Left ventricle myocardium inferior (tissue), 1 donor: ENCODE data around the gene SV2C. TPM values are rescaled to one million over a fixed set of nuclear protein-coding genes. Genes with fewer than 3 reads are reported as not detected.

ENCODE experiments used
- DNase-seq: peaks from one replicate; pipeline ENCODE4 v3.0.0-alpha.2; 2020
- H3K27ac ChIP-seq: fragments of 200-600 bp; replicated peaks from 2 replicates; pipeline ENCODE4 v1.8.0; 2021
- H3K27me3 ChIP-seq: fragments of 200-600 bp; 2 replicates; pipeline ENCODE4 v1.8.0; 2021; ENCODE audit warnings: low read depth
- H3K36me3 ChIP-seq: fragments of 200-600 bp; 2 replicates; pipeline ENCODE4 v1.8.0; 2021
- H3K4me1 ChIP-seq: fragments of 200-600 bp; 2 replicates; pipeline ENCODE4 v1.8.0; 2021
- H3K4me3 ChIP-seq: fragments of 200-600 bp; 2 replicates; pipeline ENCODE4 v1.8.0; 2021; ENCODE audit warnings: mild to moderate bottlenecking, moderate library complexity
- H3K9me3 ChIP-seq: fragments of 200-600 bp; replicated peaks from 2 replicates; pipeline ENCODE4 v1.8.0; 2021
- CTCF ChIP-seq: fragments of 200-600 bp; IDR thresholded peaks from 2 replicates; pipeline ENCODE4 v1.8.0; 2021; ENCODE audit warnings: antibody characterized with exemption, mild to moderate bottlenecking, borderline replicate concordance
- intact Hi-C: fragments of 100-400 bp; cut with micrococcal nuclease; formaldehyde crosslinking; loops from one replicate; pipeline ENCODE4 v1.11.0; 2022
- total RNA-seq: library from RNA; stranded (reverse); fragmentation: NEBNext Ultra II Directional; extraction: Animal tissue kit (Norgen Biotek cat#: 25700); gene quantifications from one replicate; pipeline ENCODE4 v1.2.1, GENCODE V29; 2021
- donor health status: DM: no; HTN: yes; CAD: no; lungs with severe emphysema.

Gene SV2C
- total RNA-seq, 1 donor from 2014 or later: 0.44 TPM

- Histone ChIP-seq H3K27ac (no peak overlapping the region), H3K4me1 (no peaks in the 10 kb centered on the region), H3K4me3 (no peak overlapping the region), H3K36me3 (no peaks in the 10 kb centered on the region), H3K9me3 (no peaks in the 10 kb centered on the region), H3K27me3 (peaks cover 6% of the 10 kb centered on the region)
- no peak for TF ChIP-seq CTCF
- intact Hi-C loops: no loop called here
- DNase-seq: no peak
Observed at GRCh38 chr5:76143884-76144283, 60.7 kb downstream of the SV2C start.

GRCh38 chr5:76144513-76145274 lies 61.5 kb downstream of the SV2C start:
- Histone ChIP-seq H3K27me3 (peaks cover 6% of the 10 kb centered on the region), H3K4me3 (no peak overlapping the region), H3K36me3 (no peaks in the 10 kb centered on the region), H3K4me1 (no peaks in the 10 kb centered on the region), H3K9me3 (no peaks in the 10 kb centered on the region), H3K27ac (no peak overlapping the region)
- TF ChIP-seq CTCF: no peak
- no peak for DNase-seq
- intact Hi-C loops: no loop called here

GRCh38 chr5:76145945-76146344 lies 62.8 kb downstream of the SV2C start:
- Histone ChIP-seq H3K27ac (no peak overlapping the region), H3K27me3 (peaks cover 3% of the 10 kb centered on the region), H3K4me1 (no peaks in the 10 kb centered on the region), H3K36me3 (no peaks in the 10 kb centered on the region), H3K4me3 (no peak overlapping the region), H3K9me3 (no peaks in the 10 kb centered on the region)
- intact Hi-C loops: no loop called here
- no peak for DNase-seq
- TF ChIP-seq CTCF: no peak

GRCh38 chr5:76149636-76150035 lies 66.5 kb downstream of the SV2C start:
- Histone ChIP-seq H3K4me1 (no peaks in the 10 kb centered on the region), H3K27ac (no peak overlapping the region), H3K36me3 (no peaks in the 10 kb centered on the region), H3K9me3 (no peaks in the 10 kb centered on the region), H3K27me3 (no peaks in the 10 kb centered on the region), H3K4me3 (no peak overlapping the region)
- TF ChIP-seq CTCF: no peak
- intact Hi-C loops: no loop called here
- DNase-seq: no peak

GRCh38 chr5:76152161-76152560 lies 69.0 kb downstream of the SV2C start:
- no peak for TF ChIP-seq CTCF
- no peak overlapping the region for H3K27ac ChIP-seq
- H3K27me3 ChIP-seq: no peaks in the 10 kb centered on the region
- H3K9me3 ChIP-seq: peaks cover 5% of the 10 kb centered on the region
- no peaks in the 10 kb centered on the region for H3K36me3 ChIP-seq
- no peaks in the 10 kb centered on the region for H3K4me1 ChIP-seq
- DNase-seq: no peak
- no peak overlapping the region for H3K4me3 ChIP-seq
- intact Hi-C loops: no loop called here
